Nephron progenitor cell (in vitro differentiated cells): ENCODE results near the gene MKS1.

ENCODE experiments used
- DNase-seq: peaks from one replicate; pipeline ENCODE4 v3.0.0; 2021
- H3K27ac Mint-ChIP-seq: 2 replicates; pipeline ENCODE4 v1.8.0; 2021; ENCODE audit warnings: mild to moderate bottlenecking, moderate library complexity, mixed read lengths
- H3K27me3 Mint-ChIP-seq: 2 replicates; pipeline ENCODE4 v1.8.0; 2021; ENCODE audit warnings: mild to moderate bottlenecking, low read depth, mixed read lengths; ENCODE audit not compliant: poor library complexity
- H3K36me3 Mint-ChIP-seq: 2 replicates; pipeline ENCODE4 v1.8.0; 2021; ENCODE audit warnings: low read depth, mixed read lengths
- H3K4me1 Mint-ChIP-seq: 2 replicates; pipeline ENCODE4 v1.8.0; 2021; ENCODE audit warnings: mixed read lengths
- H3K4me3 Mint-ChIP-seq: 2 replicates; pipeline ENCODE4 v1.8.0; 2021; ENCODE audit warnings: mild to moderate bottlenecking, moderate library complexity, mixed read lengths
- H3K9me3 Mint-ChIP-seq: 2 replicates; pipeline ENCODE4 v1.8.0; 2021; ENCODE audit warnings: mild to moderate bottlenecking, moderate library complexity, mixed read lengths
- CTCF ChIP-seq: fragments of 200-600 bp; sonication (generic); IDR thresholded peaks from 2 replicates; pipeline ENCODE4 v1.5.0; 2021; ENCODE audit warnings: antibody characterized with exemption

MKS1 gene

DNA sequence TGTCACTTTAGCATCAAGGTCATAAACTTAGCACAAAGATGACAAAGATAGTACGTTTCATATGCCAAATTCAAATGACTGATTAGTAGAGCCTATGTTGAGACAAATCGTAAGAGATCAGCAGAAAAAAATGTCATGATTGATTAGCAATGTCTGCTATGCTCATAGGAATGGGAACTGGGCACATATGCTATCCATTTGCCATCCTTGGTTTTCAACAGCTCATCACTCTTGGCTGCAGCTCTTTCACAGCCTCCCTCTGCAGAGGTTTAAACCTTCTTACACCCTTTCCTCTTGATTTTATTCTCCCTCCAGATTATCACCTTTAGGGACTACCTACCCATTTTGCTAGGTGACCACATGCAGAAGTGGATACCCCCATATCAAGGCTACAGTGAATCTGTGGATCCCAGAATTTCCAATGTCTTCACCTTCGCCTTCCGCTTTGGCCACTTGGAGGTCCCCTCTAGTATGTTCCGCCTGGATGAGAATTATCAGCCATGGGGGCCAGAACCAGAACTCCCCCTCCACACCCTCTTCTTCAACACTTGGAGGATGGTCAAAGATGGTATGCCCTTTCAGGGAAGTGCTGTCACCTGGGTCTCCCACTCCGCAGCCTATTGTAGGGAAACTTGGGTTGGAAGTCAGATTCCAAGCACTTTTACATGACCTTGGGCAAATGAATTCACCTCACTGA is 45.5 kb upstream of the MKS1 start:
- Mint-ChIP-seq H3K4me1 (no peaks in the 10 kb centered on the region), H3K36me3 (no peaks in the 10 kb centered on the region), H3K4me3 (no peak overlapping the region), H3K27me3 (peaks cover 76% of the 10 kb centered on the region), H3K9me3 (peaks cover 12% of the 10 kb centered on the region), H3K27ac (no peak overlapping the region)
- no peak for DNase-seq
- no peak for TF ChIP-seq CTCF

- Mint-ChIP-seq H3K4me3 (no peak overlapping the region), H3K4me1 (no peaks in the 10 kb centered on the region), H3K36me3 (no peaks in the 10 kb centered on the region), H3K27me3 (peaks cover 79% of the 10 kb centered on the region), H3K9me3 (peaks cover 12% of the 10 kb centered on the region), H3K27ac (no peak overlapping the region)
- no peak for TF ChIP-seq CTCF
- no peak for DNase-seq
Measured at GRCh38 chr17:58263773-58264172, 44.7 kb upstream of the MKS1 start.

DNA sequence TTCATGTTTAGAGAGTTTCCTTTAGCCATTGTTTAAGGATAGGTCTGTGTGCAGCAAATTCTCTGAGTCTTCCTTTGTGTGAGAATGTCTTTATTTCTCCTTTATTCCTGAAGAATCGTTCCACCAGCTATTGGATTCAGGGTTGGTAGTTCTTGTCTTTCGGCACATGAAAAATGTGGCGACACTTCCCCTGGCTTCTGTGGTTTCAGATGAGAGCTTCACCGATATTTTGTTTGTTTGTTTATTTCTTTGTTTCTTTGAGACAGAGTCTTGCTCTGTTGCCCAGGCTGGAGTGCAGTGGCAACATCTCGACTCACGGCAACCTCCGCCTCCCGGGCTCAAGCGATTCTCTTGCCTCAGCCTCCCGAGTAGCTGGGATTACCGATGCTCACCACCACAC is 43.1 kb upstream of the MKS1 start:
- Mint-ChIP-seq H3K27ac (no peak overlapping the region), H3K4me3 (no peak overlapping the region), H3K36me3 (no peaks in the 10 kb centered on the region), H3K27me3 (peaks cover 89% of the 10 kb centered on the region), H3K4me1 (no peaks in the 10 kb centered on the region), H3K9me3 (peaks cover 12% of the 10 kb centered on the region)
- no peak for TF ChIP-seq CTCF
- no peak for DNase-seq

- Mint-ChIP-seq H3K9me3 (peaks cover 8% of the 10 kb centered on the region), H3K27ac (no peak overlapping the region), H3K4me3 (no peak overlapping the region), H3K4me1 (no peaks in the 10 kb centered on the region), H3K36me3 (no peaks in the 10 kb centered on the region), H3K27me3 (peaks cover 97% of the 10 kb centered on the region)
- TF ChIP-seq CTCF = no peak
- DNase-seq = no peak
Measured at GRCh38 chr17:58254803-58255202, 35.7 kb upstream of the MKS1 start.

- H3K9me3 Mint-ChIP-seq = peaks cover 8% of the 10 kb centered on the region
- no peaks in the 10 kb centered on the region for H3K4me1 Mint-ChIP-seq
- no peak overlapping the region for H3K4me3 Mint-ChIP-seq
- no peaks in the 10 kb centered on the region for H3K36me3 Mint-ChIP-seq
- no peak overlapping the region for H3K27ac Mint-ChIP-seq
- peaks cover 97% of the 10 kb centered on the region for H3K27me3 Mint-ChIP-seq
- TF ChIP-seq CTCF = no peak
- DNase-seq = no peak
Measured at GRCh38 chr17:58253082-58253481, 34.0 kb upstream of the MKS1 start.

DNA sequence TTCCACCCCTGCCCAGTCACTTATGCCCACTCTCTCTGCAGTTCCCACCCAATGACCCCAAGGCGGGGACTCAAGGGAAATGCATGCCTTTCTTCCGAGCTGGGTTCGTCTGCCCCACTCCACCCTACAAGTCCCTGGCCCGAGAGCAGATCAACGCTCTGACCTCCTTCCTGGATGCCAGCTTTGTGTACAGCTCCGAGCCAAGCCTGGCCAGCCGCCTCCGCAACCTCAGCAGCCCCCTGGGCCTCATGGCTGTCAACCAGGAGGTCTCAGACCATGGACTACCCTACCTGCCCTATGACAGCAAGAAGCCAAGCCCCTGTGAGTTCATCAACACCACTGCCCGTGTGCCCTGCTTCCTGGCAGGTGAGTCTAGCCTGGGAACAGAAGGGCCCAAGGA is 33.1 kb upstream of the MKS1 start:
- Mint-ChIP-seq H3K4me1 (no peaks in the 10 kb centered on the region), H3K36me3 (no peaks in the 10 kb centered on the region), H3K27me3 (peaks cover 97% of the 10 kb centered on the region), H3K27ac (no peak overlapping the region), H3K4me3 (no peak overlapping the region), H3K9me3 (peaks cover 8% of the 10 kb centered on the region)
- DNase-seq = no peak
- TF ChIP-seq CTCF = no peak
